ENCODE results near the gene CDKAL1.

The CDKAL1 gene

GRCh38 chr6:21263531-21264287, 729.5 kb downstream of the CDKAL1 start:
- H3K4me2 ChIP-seq (ENCODE audit: low read length), result no peak overlapping the region
- TF ChIP-seq, protein P1, sequence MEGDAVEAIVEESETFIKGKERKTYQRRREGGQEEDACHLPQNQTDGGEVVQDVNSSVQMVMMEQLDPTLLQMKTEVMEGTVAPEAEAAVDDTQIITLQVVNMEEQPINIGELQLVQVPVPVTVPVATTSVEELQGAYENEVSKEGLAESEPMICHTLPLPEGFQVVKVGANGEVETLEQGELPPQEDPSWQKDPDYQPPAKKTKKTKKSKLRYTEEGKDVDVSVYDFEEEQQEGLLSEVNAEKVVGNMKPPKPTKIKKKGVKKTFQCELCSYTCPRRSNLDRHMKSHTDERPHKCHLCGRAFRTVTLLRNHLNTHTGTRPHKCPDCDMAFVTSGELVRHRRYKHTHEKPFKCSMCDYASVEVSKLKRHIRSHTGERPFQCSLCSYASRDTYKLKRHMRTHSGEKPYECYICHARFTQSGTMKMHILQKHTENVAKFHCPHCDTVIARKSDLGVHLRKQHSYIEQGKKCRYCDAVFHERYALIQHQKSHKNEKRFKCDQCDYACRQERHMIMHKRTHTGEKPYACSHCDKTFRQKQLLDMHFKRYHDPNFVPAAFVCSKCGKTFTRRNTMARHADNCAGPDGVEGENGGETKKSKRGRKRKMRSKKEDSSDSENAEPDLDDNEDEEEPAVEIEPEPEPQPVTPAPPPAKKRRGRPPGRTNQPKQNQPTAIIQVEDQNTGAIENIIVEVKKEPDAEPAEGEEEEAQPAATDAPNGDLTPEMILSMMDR (IDR thresholded peaks at IDR 0.05), result no peak
- no peaks in the 10 kb centered on the region for H3K27me3 ChIP-seq (ENCODE audit: control insufficient read depth, insufficient read depth, low read length)

DNA sequence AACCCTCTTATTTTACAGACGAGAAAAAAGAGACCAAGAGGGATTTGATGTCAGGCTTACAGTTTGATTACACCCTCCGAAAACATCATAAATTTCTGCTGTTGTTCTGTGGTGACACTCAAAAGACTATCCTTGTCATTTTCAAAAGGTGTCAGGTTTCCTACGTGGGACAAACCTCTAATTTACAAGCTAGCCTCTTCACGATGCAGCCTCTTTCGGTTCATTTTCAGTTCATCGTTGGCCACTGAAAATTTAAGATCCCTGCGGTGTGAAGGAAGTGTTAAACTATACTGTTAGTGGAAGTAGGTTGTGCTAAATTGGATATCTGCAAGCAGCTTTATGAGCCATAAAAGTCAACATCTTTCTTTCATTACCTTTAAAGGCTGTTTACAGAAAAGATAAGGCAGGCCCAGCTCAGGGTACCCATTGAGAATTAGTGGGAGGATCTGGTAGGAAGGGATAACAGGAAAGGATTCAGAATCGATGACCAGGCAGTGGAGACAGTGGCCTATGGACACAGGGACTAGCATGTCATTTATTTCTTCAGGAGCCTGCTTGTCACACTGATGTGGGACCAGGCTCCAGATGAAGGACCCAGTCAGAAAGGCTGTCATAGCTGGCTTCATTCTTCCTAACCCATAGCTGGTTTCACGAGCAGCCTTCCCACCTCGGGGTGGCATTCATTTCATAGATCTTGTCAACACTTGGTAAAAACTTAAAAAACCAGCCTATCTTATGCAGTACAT, 730.2 kb downstream of the CDKAL1 start:
- no peak overlapping the region for H3K27ac ChIP-seq
- TF ChIP-seq, protein P1 (IDR thresholded peaks at IDR 0.05), result no peak

More at GRCh38 chr6:21263531-21264287, 729.5 kb downstream of the CDKAL1 start:
- H3K9ac ChIP-seq, result no peak overlapping the region
- no peak overlapping the region for H2AFZ ChIP-seq
- H3K27ac ChIP-seq, result no peak overlapping the region
- H3K79me2 ChIP-seq, result no peaks in the 10 kb centered on the region
- no peak overlapping the region for H3K4me3 ChIP-seq (ENCODE audit: low read depth, low read length)
- H3K4me1 ChIP-seq, result no peaks in the 10 kb centered on the region
- no peaks in the 10 kb centered on the region for H3K36me3 ChIP-seq (ENCODE audit: control insufficient read depth, insufficient read depth, low read length)
- H3K9me3 ChIP-seq (ENCODE audit: control insufficient read depth, low read length), result no peaks in the 10 kb centered on the region

GRCh38 chr6:21265034-21265729, 730.9 kb downstream of the CDKAL1 start:
- no peaks in the 10 kb centered on the region for H3K79me2 ChIP-seq
- H3K36me3 ChIP-seq (ENCODE audit: control insufficient read depth, insufficient read depth, low read length), result no peaks in the 10 kb centered on the region
- no peak overlapping the region for H3K9ac ChIP-seq
- H3K4me1 ChIP-seq, result no peaks in the 10 kb centered on the region
- H3K27me3 ChIP-seq (ENCODE audit: control insufficient read depth, insufficient read depth, low read length), result no peaks in the 10 kb centered on the region
- no peak overlapping the region for H2AFZ ChIP-seq
- no peak overlapping the region for H3K4me3 ChIP-seq (ENCODE audit: low read depth, low read length)
- TF ChIP-seq, protein P1 (IDR thresholded peaks at IDR 0.05), result no peak
- no peak overlapping the region for H3K4me2 ChIP-seq (ENCODE audit: low read length)
- H3K9me3 ChIP-seq (ENCODE audit: control insufficient read depth, low read length), result no peaks in the 10 kb centered on the region
- H3K27ac ChIP-seq, result no peak overlapping the region

More for the DNA sequence above, 730.2 kb downstream of the CDKAL1 start:
- Histone ChIP-seq H3K9ac (no peak overlapping the region), H3K4me1 (no peaks in the 10 kb centered on the region), H3K4me2 (ENCODE audit: low read length) (no peak overlapping the region), H3K79me2 (no peaks in the 10 kb centered on the region), H3K36me3 (ENCODE audit: control insufficient read depth, insufficient read depth, low read length) (no peaks in the 10 kb centered on the region), H3K4me3 (ENCODE audit: low read depth, low read length) (no peak overlapping the region), H3K9me3 (ENCODE audit: control insufficient read depth, low read length) (no peaks in the 10 kb centered on the region), H3K27me3 (ENCODE audit: control insufficient read depth, insufficient read depth, low read length) (no peaks in the 10 kb centered on the region), H2AFZ (no peak overlapping the region)

DNA sequence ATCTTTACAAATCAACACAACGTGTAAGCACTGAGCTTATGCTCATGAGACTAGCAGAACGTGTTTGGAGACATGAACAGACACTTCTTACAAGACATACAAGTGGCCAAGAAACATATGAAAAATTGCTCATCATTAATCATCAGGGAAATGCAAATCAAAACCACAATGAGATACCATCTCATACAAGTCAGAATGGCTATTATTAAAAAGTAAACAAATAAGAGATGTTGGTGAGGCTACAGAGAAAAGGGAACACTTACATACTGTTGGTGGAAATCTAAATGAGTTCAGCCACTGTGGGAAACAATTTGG, 731.4 kb downstream of the CDKAL1 start:
- no peaks in the 10 kb centered on the region for H3K4me1 ChIP-seq
- H3K9me3 ChIP-seq (ENCODE audit: control insufficient read depth, low read length), result no peaks in the 10 kb centered on the region
- H3K27ac ChIP-seq, result no peak overlapping the region
- H2AFZ ChIP-seq, result no peak overlapping the region
- no peaks in the 10 kb centered on the region for H3K27me3 ChIP-seq (ENCODE audit: control insufficient read depth, insufficient read depth, low read length)
- no peak overlapping the region for H3K9ac ChIP-seq
- TF ChIP-seq, protein P1 (IDR thresholded peaks at IDR 0.05), result no peak
- no peaks in the 10 kb centered on the region for H3K36me3 ChIP-seq (ENCODE audit: control insufficient read depth, insufficient read depth, low read length)
- H3K4me3 ChIP-seq (ENCODE audit: low read depth, low read length), result no peak overlapping the region
- no peaks in the 10 kb centered on the region for H3K79me2 ChIP-seq
- no peak overlapping the region for H3K4me2 ChIP-seq (ENCODE audit: low read length)

Data from parathyroid adenoma (tissue), 2 donors.